NCI-H82 treated with DMSO at 0.1 percent for 48 hours (cell line): Measurements from ENCODE around the gene PGS1.

Experiments used
- DNase-seq: peaks from one replicate; lab custom pipeline; 2025; ENCODE audit not compliant: unreplicated experiment; lab: John Stamatoyannopoulos, UW

The PGS1 gene

GRCh38 chr17:78422872-78423588 is 44.6 kb downstream of the PGS1 start:
- no peak for DNase-seq

GRCh38 chr17:78423961-78424675 is 45.7 kb downstream of the PGS1 start:
- no peak for DNase-seq

DNA sequence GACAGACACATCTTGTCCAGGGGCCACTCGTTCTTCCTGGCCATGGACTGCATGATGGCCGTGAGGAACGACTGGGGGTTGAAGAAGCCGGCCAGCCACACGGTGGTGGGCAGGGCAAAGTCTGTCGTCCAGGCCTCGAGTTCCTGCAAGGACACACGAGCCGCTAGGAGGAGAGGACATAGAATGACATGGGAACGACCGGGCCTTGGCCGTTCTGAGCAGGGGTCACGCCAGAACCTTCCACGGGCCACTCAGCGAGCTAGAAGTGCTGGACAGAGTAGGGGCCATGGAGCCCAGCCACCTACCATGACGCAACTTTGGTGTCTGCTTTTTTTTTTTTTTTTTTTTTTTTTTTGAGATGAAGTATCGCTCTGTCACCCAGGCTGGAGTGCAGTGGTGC is 47.0 kb downstream of the PGS1 start:
- DNase-seq: no peak

GRCh38 chr17:78426293-78426879 is 47.9 kb downstream of the PGS1 start:
- no peak for DNase-seq

DNA sequence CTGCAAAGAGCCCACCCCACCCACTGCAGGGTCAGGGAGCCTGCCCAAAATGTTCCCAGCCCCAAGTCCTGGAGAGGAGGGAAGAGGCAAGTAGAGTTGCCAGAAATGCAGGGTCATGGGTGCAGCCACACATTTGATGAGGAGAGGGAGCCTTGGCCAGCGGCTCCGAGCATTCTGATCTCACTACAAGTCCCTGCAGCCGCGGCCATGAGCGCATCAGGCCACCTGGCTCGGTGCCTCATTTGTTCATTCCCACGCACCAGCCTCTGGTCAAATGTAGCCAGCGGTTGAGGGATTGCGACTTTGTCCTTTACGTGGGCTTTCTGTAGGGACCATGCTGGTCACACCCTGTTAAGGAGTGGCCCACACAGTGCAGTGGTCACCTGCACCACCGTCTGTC is 48.7 kb downstream of the PGS1 start:
- DNase-seq: no peak

- no peak for DNase-seq
Measured at GRCh38 chr17:78428025-78428575, 49.7 kb downstream of the PGS1 start.

GRCh38 chr17:78428836-78429617 is 50.6 kb downstream of the PGS1 start:
- DNase-seq: no peak

DNA sequence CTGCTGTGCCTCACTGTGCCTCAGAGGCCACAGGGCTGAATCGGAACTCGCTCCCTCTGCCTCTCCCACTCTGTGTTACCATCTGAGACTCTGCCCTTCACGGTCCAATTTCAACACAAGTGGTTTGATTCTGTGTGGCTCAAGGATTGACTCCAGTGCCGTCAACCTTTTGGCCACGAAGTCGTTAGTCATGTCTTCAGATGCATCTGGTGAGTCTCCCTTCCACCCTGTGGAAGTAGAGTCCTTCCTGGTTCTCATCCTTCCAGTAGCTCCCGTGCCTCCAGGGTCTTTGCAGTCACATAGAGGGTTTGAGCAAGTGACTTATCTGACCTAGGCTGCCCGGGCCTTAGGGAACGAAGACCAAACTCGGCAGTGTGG is 51.2 kb downstream of the PGS1 start:
- no peak for DNase-seq

DNA sequence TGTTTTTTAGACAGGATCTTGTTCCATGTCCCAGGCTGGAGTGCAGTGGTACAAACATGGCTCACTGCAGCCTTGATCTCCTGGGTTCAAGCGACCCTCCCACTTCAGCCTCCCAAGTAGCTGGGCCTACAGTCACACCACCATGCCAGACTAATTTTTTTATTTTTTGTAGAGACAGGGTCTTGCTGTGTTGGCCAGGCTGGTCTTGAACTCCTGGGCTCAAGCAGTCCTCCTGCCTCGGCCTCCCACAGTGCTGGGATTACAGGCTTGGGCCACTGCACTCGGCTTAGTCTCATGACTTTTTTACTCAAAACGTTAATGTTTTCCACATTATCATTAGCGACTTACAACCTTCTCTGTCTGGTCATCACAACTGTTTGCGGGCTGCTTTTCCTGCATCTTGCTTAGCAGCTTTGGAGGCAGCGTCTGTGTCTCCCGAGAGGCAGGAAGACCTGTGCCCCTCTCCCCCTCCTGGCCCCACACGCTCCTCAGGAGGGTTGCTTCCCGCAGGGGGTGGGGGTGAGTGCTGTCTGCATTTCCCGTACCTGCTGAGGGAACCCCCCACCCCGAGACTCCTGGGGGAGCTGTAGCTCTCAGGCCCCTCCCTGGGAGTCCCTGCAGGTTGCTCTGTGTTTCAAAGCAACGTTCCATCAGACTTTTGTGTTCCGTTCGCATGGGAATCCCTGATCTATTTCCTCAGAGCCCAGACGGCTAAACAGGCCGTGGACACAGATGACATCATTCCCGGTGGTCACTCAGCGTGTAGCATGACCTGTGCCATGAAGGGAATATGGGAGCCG is 52.6 kb downstream of the PGS1 start:
- no peak for DNase-seq

- no peak for DNase-seq
Measured at GRCh38 chr17:78431692-78431958, 53.2 kb downstream of the PGS1 start.

GRCh38 chr17:78432226-78433012 is 54.0 kb downstream of the PGS1 start:
- DNase-seq: no peak

GRCh38 chr17:78433013-78433727 is 54.7 kb downstream of the PGS1 start:
- no peak for DNase-seq

DNA sequence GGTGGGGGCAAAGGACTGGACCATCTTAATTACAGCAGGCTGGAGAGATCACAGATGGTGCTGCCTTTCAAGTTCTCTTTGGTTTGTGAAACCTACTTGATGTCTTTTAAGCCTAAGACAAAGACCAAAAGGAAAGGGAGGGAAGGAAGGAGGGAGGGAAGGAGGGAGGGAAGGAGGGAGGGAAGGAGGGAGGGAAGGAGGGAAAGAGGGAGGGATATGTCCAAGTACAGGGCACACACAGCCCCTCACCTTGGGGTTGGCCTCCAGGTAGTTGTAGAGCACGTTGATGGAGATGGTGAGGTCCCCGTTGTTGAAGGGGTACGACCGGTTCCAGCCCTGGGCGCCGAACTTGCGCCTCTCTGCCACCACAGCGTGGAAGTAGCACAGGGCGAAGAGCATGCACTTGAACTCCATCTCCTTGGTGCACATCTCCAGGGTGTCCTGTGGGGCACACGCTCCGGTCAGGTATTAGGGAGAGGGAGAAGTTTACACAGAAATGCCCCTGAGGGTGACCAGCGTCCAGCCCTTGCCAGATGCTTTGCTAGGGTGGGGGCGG is 55.4 kb downstream of the PGS1 start:
- DNase-seq: no peak

DNA sequence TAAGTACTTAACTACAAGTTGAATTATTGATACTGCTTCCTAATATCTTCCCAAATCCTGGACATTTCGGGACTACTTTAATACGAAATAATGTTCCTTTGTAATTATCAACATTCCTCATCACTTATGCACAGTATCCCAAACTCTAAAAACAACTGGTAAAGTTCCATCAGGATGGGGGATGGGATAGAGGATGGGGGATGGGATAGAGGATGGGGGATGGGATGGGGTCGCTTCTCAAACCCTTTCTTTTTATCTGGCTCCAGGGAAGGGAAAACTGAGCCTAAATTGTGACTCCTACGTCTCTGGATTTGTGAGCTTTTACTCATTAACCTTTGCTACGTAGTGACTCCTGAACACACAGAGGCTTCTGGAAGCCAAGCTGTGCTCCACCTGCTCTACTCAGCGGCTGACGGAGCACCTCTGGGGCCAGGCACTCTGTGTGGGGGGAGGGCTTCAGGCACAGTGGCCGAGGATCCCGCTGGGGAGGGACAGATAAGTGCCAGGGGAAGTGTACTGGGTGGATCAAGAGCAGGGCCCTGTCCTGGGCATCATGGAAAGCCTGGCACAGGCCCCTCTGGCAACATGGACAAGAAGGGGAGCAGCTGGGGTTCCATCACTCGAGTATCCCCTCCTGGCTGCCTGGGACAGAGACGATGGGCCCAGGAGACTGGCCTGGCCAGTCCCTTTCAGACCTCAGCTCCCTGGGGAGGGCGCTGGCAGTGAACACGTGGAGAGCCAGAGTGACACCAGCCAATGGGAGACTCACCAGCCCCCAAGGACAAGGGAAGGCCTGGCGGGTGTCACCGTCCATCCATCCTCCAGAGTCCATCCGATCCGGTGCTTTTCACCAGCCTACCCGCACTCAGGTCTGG is 56.2 kb downstream of the PGS1 start:
- DNase-seq: no peak

DNA sequence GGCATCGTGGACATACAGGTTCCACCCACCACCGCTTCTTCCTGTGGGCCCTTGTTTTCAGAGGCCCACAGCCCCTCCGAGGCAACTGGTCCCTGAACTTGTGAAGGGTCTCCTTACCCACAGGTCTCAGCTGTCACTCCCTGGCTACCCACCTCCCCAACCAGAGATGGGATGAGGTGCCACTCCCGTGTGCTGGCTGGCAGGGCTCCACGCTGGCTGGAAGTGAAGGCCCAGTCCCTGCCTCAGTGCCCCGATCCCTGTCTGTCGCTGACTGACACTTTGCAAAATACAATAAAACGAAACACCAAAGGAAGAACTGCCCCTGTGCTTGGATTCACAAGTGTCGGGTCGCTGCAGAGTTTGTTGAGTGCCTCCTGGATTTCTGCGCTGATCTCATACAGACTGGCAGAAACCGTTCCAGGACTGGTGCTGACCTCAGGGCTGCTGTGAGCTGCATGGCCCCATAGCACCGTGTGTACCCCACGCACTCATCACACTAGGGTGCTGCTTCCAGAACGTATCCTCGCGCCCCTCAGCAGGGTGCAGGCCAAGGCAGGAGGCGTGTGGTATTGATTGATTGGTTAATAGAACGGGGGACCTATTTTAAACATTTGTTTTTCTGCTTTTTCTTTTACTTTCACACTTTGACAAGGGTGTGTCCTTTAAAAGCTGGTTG is 57.0 kb downstream of the PGS1 start:
- no peak for DNase-seq

- no peak for DNase-seq
Measured at GRCh38 chr17:78437508-78438169, 59.2 kb downstream of the PGS1 start.

GRCh38 chr17:78438271-78438691 is 59.8 kb downstream of the PGS1 start:
- no peak for DNase-seq
